Measurements from ENCODE around the gene WDR26. TPM values are rescaled to one million over a fixed set of nuclear protein-coding genes. Genes with fewer than 3 reads are reported as not detected.

Gene WDR26
- total RNA-seq, 1 donor from 2014 or later: 105 TPM

DNA sequence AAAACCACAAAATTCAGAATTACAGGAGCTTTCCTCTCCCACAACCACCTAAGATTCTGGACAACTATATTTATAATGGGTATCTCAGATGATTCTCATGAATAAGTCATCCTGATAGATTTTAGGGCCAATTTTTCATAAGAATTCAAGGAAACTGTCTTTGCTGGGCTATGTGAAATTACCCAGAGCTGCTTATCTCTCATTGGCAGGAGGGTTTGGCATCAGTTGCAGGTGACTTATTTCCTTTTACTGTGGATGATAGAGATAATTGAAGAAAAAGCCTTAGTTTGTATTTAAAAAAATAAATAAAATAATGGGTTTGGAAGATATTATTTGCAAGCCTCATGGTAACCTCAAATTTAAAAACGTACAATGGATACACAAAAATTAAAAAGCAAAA lies 38.2 kb upstream of the WDR26 start:
- Mint-ChIP-seq H3K27me3 (ENCODE audit: low read depth, unreplicated experiment) (no peaks in the 10 kb centered on the region), H3K9me3 (ENCODE audit: unreplicated experiment) (peaks cover 4% of the 10 kb centered on the region), H3K27ac (ENCODE audit: unreplicated experiment) (no peak overlapping the region), H3K36me3 (ENCODE audit: low read depth, unreplicated experiment) (no peaks in the 10 kb centered on the region), H3K4me1 (ENCODE audit: low read depth, unreplicated experiment) (no peaks in the 10 kb centered on the region), H3K4me3 (ENCODE audit: unreplicated experiment) (no peak overlapping the region)
- FAIRE-seq (no peak), DNase-seq (ENCODE audit: low read depth) (no peak)
- no peaks in the 10 kb centered on the region for H3K4me1 ChIP-seq (ENCODE audit: insufficient read depth, low read length)
- TF ChIP-seq, protein P1, sequence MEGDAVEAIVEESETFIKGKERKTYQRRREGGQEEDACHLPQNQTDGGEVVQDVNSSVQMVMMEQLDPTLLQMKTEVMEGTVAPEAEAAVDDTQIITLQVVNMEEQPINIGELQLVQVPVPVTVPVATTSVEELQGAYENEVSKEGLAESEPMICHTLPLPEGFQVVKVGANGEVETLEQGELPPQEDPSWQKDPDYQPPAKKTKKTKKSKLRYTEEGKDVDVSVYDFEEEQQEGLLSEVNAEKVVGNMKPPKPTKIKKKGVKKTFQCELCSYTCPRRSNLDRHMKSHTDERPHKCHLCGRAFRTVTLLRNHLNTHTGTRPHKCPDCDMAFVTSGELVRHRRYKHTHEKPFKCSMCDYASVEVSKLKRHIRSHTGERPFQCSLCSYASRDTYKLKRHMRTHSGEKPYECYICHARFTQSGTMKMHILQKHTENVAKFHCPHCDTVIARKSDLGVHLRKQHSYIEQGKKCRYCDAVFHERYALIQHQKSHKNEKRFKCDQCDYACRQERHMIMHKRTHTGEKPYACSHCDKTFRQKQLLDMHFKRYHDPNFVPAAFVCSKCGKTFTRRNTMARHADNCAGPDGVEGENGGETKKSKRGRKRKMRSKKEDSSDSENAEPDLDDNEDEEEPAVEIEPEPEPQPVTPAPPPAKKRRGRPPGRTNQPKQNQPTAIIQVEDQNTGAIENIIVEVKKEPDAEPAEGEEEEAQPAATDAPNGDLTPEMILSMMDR (IDR thresholded peaks at IDR 0.05; ENCODE audit: insufficient read depth, low read depth, low read length): no peak
- TF ChIP-seq EZH2 (IDR thresholded peaks at IDR 0.05; ENCODE audit: insufficient read depth, low read length): no peak
- no peak overlapping the region for H3K27ac ChIP-seq (ENCODE audit: low read depth, low read length)
- H3K4me3 ChIP-seq (ENCODE audit: insufficient read depth, low read depth, low read length): no peak overlapping the region
- H3K79me2 ChIP-seq (ENCODE audit: insufficient read depth, low read length): no peaks in the 10 kb centered on the region
- H3K4me2 ChIP-seq (ENCODE audit: low read length): no peak overlapping the region
- no peaks in the 10 kb centered on the region for H4K20me1 ChIP-seq (ENCODE audit: insufficient read depth, low read length)
- no peaks in the 10 kb centered on the region for H3K36me3 ChIP-seq (ENCODE audit: insufficient read depth, low read length)
- no peak overlapping the region for H2AFZ ChIP-seq (ENCODE audit: low read depth, low read length)
- no peaks in the 10 kb centered on the region for H3K9me3 ChIP-seq (ENCODE audit: insufficient read depth, low read depth, low read length)
- H3K9ac ChIP-seq (ENCODE audit: low read length): no peak overlapping the region
- H3K27me3 ChIP-seq (ENCODE audit: insufficient read depth, low read length): no peaks in the 10 kb centered on the region

DNA sequence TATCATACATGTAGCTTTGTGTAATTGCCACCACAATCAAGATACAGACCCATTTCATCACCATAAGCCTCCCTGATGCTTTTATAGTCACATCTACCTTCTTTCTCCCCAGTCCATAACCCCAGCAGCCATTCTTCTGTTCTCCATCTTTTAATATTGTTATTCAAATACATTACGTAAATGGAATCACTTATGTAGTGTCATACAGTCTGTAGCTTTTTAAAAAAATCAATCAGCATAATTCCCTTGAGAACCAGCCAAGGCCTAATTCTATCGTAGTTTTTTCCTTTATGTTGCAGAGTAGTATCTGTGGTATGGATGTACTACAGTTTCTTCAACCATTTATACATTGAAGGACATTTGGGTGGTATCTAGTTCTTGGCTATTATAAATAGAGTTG lies 31.6 kb upstream of the WDR26 start:
- H3K36me3 ChIP-seq (ENCODE audit: insufficient read depth, low read length): no peaks in the 10 kb centered on the region
- no peak overlapping the region for H2AFZ ChIP-seq (ENCODE audit: low read depth, low read length)
- no peak for DNase-seq (ENCODE audit: low read depth)
- no peaks in the 10 kb centered on the region for H3K79me2 ChIP-seq (ENCODE audit: insufficient read depth, low read length)
- TF ChIP-seq, protein P1 (IDR thresholded peaks at IDR 0.05; ENCODE audit: insufficient read depth, low read depth, low read length): no peak
- TF ChIP-seq EZH2 (IDR thresholded peaks at IDR 0.05; ENCODE audit: insufficient read depth, low read length): no peak
- H3K4me3 ChIP-seq (ENCODE audit: insufficient read depth, low read depth, low read length): no peak overlapping the region
- H3K36me3 Mint-ChIP-seq (ENCODE audit: low read depth, unreplicated experiment): no peaks in the 10 kb centered on the region
- H3K27ac ChIP-seq (ENCODE audit: low read depth, low read length): no peak overlapping the region
- H3K27me3 ChIP-seq (ENCODE audit: insufficient read depth, low read length): no peaks in the 10 kb centered on the region
- H3K9me3 ChIP-seq (ENCODE audit: insufficient read depth, low read depth, low read length): no peaks in the 10 kb centered on the region
- H4K20me1 ChIP-seq (ENCODE audit: insufficient read depth, low read length): no peaks in the 10 kb centered on the region
- peaks cover 4% of the 10 kb centered on the region for H3K9me3 Mint-ChIP-seq (ENCODE audit: unreplicated experiment)
- H3K9ac ChIP-seq (ENCODE audit: low read length): no peak overlapping the region
- no peak overlapping the region for H3K4me2 ChIP-seq (ENCODE audit: low read length)
- H3K27me3 Mint-ChIP-seq (ENCODE audit: low read depth, unreplicated experiment): no peaks in the 10 kb centered on the region
- H3K4me3 Mint-ChIP-seq (ENCODE audit: unreplicated experiment): no peak overlapping the region
- no peak overlapping the region for H3K27ac Mint-ChIP-seq (ENCODE audit: unreplicated experiment)
- no peak for FAIRE-seq
- no peaks in the 10 kb centered on the region for H3K4me1 Mint-ChIP-seq (ENCODE audit: low read depth, unreplicated experiment)
- H3K4me1 ChIP-seq (ENCODE audit: insufficient read depth, low read length): no peaks in the 10 kb centered on the region

DNA sequence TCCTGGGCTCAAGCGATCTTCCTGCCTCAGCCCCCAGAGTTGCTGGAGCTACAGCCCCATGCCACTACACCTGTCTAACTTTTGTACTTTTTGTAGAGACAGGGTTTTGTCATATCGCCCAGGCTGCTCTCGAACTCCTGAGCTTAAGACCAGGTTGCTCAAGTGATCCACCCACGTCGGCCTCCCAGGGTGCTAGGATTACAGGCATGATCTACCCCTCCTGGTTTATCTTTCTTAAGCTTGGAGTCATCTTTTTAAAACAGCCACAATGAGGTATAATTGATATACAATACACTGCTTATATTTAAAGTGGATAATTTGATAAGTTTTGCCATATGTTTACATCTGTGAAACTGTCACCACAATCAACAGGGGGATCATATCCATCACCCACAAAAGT lies 25.4 kb upstream of the WDR26 start:
- H3K4me1 Mint-ChIP-seq (ENCODE audit: low read depth, unreplicated experiment): peaks cover 11% of the 10 kb centered on the region
- Histone ChIP-seq H3K79me2 (ENCODE audit: insufficient read depth, low read length) (no peaks in the 10 kb centered on the region), H3K4me3 (ENCODE audit: insufficient read depth, low read depth, low read length) (no peak overlapping the region), H3K9me3 (ENCODE audit: insufficient read depth, low read depth, low read length) (no peaks in the 10 kb centered on the region), H3K4me2 (ENCODE audit: low read length) (no peak overlapping the region), H3K27me3 (ENCODE audit: insufficient read depth, low read length) (no peaks in the 10 kb centered on the region), H2AFZ (ENCODE audit: low read depth, low read length) (no peak overlapping the region), H4K20me1 (ENCODE audit: insufficient read depth, low read length) (no peaks in the 10 kb centered on the region), H3K36me3 (ENCODE audit: insufficient read depth, low read length) (no peaks in the 10 kb centered on the region), H3K27ac (ENCODE audit: low read depth, low read length) (no peak overlapping the region), H3K4me1 (ENCODE audit: insufficient read depth, low read length) (peaks cover 8% of the 10 kb centered on the region), H3K9ac (ENCODE audit: low read length) (no peak overlapping the region)
- H3K27me3 Mint-ChIP-seq (ENCODE audit: low read depth, unreplicated experiment): no peaks in the 10 kb centered on the region
- no peak for TF ChIP-seq EZH2 (IDR thresholded peaks at IDR 0.05; ENCODE audit: insufficient read depth, low read length)
- TF ChIP-seq, protein P1 (IDR thresholded peaks at IDR 0.05; ENCODE audit: insufficient read depth, low read depth, low read length): no peak
- H3K9me3 Mint-ChIP-seq (ENCODE audit: unreplicated experiment): no peaks in the 10 kb centered on the region
- FAIRE-seq (no peak), DNase-seq (ENCODE audit: low read depth) (no peak)
- no peak overlapping the region for H3K27ac Mint-ChIP-seq (ENCODE audit: unreplicated experiment)
- H3K36me3 Mint-ChIP-seq (ENCODE audit: low read depth, unreplicated experiment): no peaks in the 10 kb centered on the region
- H3K4me3 Mint-ChIP-seq (ENCODE audit: unreplicated experiment): no peak overlapping the region
